ENCODE results near the gene FNDC1.

DNA sequence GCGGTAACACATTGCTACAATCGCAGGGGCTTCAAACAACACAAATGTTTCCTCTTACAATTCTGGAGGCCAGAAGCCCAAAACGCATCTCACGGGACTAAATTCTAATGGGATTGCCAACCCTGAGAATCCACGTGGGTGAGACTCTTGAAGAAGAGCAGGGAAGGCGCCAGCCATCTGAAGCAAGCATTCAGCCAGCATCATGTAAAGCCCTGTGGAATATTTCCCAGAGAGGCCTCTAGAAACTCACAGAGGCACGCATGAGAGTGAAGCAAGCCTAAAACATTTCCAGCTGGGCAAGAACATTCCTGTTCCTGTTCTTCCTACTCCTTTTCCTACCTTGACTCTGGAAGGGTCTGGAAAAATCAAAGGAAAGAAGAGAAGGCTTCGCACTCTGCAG is 19.6 kb upstream of the FNDC1 start:
- TF ChIP-seq, protein P1, sequence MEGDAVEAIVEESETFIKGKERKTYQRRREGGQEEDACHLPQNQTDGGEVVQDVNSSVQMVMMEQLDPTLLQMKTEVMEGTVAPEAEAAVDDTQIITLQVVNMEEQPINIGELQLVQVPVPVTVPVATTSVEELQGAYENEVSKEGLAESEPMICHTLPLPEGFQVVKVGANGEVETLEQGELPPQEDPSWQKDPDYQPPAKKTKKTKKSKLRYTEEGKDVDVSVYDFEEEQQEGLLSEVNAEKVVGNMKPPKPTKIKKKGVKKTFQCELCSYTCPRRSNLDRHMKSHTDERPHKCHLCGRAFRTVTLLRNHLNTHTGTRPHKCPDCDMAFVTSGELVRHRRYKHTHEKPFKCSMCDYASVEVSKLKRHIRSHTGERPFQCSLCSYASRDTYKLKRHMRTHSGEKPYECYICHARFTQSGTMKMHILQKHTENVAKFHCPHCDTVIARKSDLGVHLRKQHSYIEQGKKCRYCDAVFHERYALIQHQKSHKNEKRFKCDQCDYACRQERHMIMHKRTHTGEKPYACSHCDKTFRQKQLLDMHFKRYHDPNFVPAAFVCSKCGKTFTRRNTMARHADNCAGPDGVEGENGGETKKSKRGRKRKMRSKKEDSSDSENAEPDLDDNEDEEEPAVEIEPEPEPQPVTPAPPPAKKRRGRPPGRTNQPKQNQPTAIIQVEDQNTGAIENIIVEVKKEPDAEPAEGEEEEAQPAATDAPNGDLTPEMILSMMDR (IDR thresholded peaks at IDR 0.05) = no peak
- no peak for TF ChIP-seq POLR2A (IDR thresholded peaks at IDR 0.05)

All from heart left ventricle (tissue), 13 donors.